LNCAP (cell line): ENCODE measurements around the gene NIT1.

Source experiments
- CTCF ChIP-seq: fragments of 450-650 bp; IDR thresholded peaks from 2 replicates; pipeline ENCODE4 v1.5.1; 2017; ENCODE audit warnings: mild to moderate bottlenecking

Gene NIT1

GRCh38 chr1:161106431-161106830 lies 11.5 kb upstream of the NIT1 start:
- TF ChIP-seq CTCF = no peak

- TF ChIP-seq CTCF = no peak
Measured at GRCh38 chr1:161111117-161111516, 6.8 kb upstream of the NIT1 start.

- TF ChIP-seq CTCF = no peak
Measured at GRCh38 chr1:161111527-161111926, 6.4 kb upstream of the NIT1 start.

GRCh38 chr1:161113915-161114314 lies 4.0 kb upstream of the NIT1 start:
- TF ChIP-seq CTCF = no peak

- no peak for TF ChIP-seq CTCF
Measured at GRCh38 chr1:161114556-161114955, 3.3 kb upstream of the NIT1 start.

- TF ChIP-seq CTCF = no peak
Measured at GRCh38 chr1:161115132-161115711, 2.7 kb upstream of the NIT1 start.

GRCh38 chr1:161119092-161119903 lies 1.4 kb downstream of the NIT1 start:
- peak; percentile 41 for TF ChIP-seq CTCF
